GM18498 (cell line): ENCODE results near the gene KCNJ6.
A peak's percentile ranks its signal among the peaks of the same experiment; 100 is the strongest.
"Not testable (repeated sequence)": the region's sequence is repeated elsewhere in the genome, so short reads cannot be mapped to it uniquely, and the experiment has no call there.

ENCODE experiments used
- ATAC-seq: cut with Tn5 transposase; IDR thresholded peaks from one replicate; pipeline ENCODE4 v1.9.1; 2021; ENCODE audit warnings: mild to moderate bottlenecking, moderate library complexity; ENCODE audit not compliant: unreplicated experiment

The KCNJ6 gene

DNA sequence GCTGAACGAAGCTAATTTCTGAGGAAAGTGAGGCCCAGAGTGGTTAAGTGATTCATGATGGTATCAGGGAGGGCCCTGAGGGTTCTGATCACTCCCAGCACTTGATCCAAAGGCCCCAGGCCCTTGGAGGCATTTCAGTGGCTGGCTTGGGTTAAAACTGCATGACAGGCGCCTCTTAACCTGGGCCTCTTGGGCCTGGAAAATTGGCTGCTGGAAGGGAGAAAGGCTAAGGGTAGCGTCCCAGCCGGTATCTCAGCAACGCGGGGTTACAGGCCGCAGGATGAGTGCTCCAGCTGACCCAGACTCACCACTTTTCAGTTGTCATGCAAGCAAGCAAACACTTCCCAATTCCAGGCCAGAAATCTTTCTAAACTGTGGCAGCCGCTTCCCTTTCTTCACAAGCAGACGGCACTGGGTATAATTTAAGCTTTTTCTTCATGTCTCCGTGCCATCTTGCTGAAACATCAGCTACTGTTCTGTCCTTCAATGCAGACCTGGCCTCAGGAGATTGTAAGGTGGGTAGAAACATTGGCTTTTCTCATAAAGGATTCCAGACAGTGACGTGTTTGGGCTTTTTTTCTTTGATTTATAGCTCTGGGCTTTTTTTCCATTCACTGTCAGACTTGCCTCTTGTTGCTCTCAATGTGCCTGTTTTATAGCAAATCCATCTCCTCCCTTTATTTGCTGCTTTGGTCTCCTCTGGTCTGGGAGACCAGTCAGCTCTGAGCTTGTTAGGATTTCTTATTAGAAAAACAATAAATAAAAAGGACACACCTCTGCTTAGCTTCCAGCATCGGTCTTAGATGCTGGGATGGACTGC, 229.1 kb downstream of the KCNJ6 start:
- no peak for ATAC-seq

DNA sequence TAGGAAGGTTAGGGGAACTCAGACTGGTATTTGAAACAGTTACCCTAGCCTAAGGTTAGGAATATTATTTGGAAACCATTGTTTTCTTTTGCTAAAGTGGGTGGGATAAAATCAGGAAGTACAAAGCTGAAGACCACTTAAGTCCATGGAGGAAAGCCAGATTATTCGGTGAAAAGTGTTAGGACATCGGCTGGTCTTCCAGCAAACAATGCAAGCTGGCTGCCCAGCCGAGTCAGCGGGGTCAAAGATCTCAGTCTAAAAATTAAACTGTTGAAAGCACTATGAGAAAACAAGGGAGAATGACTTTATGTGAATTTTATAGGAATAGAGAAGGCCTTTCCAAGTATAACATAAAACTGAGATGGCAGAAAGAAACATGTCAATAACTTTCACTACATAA, 231.7 kb downstream of the KCNJ6 start:
- no peak for ATAC-seq

DNA sequence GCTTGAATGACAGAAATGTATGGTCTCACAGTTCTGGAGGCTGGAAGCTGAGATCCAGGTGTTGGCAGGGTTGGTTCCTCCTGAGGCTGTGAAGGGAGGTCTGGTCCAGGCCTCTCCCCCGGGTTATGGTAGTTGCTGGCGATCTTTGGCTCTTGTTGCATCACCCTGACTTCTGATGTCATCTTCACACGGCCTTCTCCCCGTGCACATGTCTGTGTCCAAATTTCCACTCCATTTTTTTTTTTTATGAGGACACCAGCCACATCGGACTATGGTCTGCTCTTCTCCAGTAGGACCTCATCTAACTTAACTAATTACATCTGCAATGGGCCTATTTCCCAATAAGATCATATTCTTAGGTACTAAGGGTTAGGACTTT, 232.2 kb downstream of the KCNJ6 start:
- ATAC-seq = no peak

DNA sequence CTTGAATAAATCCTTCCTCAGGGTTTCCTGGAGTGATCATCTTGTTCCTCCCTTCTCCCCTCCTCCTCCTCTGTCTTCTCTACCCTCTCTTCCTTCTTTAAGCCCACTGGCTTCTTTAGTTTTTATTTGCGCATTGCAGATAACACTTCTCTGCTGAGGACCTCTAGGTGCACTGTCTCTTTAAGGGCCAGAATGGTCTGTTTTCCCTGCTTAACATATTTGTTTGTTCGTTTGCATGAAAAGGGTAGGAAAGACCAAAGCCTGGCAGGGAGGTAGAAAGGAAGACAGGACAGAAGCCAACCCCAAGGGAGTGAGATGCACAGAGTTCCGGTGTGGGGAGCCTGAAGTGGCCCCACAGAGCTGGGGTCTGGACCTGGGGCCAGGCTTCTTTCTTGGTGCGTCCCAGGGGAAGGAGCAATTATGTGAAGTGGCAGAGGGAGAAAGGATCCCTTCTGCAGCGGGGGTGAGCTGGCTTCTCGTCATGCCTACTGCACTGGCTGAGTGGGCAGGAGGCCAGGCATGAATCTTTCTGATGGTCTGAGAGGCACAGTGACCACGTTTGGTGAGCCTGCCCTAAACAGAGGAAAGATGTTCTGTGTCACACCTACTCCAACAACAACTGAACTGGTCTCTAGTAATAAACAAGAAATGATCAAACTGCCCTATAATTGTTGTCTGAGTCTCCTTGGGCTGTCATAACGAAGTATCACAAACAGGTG, 232.7 kb downstream of the KCNJ6 start:
- ATAC-seq = no peak

DNA sequence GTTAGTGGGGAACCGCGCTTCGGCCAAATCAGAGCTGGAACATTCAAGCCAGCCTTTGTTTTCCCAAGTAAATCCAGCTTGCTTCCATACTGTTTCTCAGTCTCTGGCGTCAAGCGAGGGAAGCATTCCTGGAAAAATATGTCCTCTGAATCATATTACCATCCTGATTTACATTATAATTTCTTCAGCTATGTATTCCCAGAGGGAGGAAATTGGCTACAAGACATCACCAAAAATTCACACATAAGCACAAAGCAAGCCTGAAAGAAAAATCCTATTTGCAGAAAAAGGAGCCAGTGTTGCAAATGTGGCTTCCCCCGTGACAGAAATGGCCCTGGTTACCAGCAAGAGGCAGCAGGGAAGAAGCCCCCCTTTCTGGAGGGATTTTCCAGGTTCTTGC, 233.3 kb downstream of the KCNJ6 start:
- no peak for ATAC-seq

DNA sequence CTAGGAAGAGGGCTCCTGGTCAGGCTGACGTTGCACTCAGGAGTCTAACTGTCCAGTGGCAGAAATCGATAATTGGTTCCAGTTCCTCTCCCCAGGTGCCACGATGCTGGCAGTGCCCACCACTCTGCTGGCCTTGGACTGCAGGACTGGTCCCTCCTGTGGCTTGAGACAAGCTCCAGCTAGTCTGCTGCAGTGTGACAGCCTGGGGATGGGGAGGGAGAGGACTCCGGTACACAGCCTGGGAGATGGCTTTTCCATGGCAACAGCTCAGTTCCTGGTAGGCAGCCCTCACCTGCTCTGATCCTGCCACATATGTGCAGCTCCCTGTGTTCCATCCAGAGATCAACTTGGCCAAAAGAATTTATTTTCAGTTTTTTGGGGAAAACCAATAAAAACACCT, 239.3 kb downstream of the KCNJ6 start:
- no peak for ATAC-seq

DNA sequence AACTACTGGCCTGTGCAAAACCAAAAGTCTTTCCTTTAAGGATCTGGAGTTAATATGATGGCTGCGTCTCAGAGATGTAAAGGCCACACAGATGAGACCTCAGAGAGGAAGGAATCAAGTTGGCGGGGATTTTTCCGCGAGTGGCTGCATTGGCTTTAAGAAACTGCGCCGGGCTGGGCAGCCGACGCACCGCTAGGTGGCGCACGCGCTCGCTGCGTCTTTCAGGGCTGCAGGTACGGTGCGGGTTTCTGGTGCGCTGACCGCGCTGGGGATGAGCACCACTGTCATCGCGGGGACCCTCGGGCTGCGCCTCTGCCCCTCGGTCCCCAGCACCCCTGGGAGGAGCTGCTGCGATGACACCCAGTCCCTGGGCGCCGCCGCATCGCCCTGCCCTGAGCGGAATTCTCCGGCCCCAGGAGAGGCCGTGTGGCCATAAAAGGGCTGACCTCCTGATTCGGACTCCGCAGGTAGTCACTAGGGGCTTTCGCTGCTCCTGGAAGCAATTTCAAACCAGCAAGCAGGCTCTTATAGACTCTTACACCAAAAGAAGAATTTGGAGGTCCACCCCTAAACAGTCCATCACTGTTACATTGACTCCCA, 241.0 kb downstream of the KCNJ6 start:
- peak; percentile 44 for ATAC-seq

DNA sequence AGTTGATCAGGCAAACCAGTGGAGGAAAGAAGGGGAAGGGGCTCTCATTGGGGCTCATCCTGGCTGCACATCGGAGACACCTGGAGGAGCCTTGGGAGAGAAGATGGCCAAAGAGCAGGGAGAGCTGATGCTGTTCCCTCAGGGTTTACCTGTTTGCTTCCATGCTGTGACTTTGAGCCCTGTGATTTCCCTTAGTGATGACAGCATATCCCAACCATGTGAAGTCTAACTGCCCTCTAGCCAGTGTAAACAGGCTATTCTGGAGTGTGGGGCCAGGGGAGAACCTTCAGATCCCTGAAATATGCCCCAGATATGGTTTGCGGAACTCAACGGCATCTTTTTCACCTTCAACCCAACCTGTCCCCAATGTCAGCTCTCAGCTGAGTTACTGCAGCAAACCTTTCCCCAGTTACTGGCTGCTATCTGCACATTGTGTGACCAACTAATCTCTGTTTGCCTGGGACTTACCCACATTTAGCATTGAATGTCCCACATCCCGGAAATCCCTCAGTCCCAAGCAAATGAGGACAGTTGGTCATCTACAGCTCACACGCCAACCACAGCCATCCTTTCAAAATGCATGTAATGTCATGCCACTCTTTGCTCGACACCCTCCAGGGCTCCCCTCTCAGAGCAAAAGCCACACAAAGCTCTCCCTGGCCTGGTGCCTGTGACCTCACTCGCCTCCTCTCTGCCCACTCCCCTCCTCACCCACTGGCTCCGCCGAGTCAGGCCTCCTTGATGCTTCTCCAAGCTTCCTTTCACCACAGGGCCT, 242.3 kb downstream of the KCNJ6 start:
- ATAC-seq = no peak

DNA sequence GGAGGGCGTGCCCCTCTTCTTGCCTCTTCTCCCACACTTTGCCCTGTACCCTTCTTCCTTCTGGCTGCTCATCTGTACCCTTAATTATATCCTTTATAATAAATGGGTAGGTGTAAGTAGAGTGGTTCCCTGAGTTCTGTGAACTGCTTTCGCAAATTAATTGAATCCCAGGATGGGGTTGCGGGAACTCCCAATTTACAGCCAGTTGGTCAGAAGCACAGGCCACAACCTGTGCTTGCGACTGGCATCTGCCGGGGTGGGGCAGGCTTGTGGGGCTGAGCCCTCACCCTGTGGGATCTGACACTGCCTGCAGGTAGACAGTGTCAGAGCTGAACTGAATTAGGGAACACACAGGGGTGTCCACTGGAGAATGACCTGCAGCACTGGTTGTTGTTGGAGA, 244.9 kb downstream of the KCNJ6 start:
- no peak for ATAC-seq

DNA sequence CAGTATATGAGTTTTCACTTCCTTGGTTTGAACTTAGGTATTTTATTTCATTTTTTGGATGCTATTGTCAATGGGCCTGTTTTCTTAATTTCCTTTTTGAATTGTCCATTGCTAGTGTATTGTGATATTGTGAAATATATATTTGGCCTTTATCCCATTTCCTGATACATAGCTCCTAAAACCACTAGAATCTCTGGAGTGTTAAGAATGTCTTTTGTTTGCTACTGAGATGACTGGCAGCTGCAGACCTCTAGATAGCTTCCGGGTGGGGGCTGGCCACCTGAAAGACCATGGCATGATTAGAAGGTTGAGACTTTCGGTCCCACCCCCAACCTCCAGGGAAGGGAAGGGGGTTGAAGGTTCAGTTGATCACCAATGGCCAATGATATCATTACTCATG, 245.4 kb downstream of the KCNJ6 start:
- ATAC-seq = no peak

DNA sequence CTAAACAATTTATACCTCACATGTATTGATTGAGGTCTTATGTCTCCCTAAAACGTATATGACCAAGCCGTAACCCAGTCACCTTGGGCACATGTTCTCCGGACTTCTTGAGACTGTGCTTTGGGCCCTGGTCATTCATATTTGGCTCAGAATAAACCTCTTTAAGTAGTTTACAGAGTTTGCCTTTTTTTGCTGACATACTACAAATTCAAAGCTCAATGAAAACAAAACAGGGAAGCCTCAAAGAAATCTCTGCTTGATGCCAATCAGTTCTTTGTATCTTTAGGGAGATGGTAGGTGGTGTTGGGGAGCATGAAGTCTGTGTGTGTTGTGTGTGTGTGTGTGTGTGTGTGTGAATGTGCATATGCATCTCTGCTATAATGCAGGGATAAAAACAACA, 247.0 kb downstream of the KCNJ6 start:
- ATAC-seq = no peak

DNA sequence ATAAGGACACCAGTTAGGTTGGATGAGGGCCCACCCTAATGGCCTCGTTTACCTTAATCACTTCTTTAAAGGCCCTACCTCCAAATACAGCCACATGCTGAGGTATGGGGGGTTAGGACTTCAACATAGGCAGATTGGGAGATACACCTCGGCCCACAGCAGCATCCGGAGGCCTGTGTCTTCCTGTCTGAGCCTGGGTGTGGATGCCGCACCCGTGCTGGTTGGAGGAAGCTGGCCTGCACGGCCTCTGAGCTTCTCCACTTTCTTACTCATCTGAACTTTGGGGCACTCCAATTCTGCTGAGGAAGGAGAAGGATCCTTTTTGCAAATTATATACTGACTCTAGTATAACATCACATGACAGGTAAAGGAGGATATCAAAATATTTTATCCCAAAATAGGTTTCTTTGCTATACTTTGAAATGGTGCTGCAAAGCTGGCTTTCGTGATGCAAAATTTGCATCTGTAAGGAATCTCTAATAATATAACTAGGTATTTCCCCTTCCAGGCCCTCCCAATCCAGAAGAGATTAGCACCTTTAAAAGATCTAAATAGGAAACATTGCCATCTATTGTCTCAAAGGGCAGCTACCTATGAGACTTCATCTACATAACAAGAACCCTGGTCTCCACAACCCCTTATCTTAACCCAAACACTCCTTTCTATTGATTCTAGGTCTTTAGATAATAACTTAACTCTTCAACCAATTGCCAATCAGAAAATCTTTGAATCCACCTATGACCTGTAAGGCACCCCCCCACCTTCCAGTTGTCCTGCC, 247.6 kb downstream of the KCNJ6 start:
- no peak for ATAC-seq

DNA sequence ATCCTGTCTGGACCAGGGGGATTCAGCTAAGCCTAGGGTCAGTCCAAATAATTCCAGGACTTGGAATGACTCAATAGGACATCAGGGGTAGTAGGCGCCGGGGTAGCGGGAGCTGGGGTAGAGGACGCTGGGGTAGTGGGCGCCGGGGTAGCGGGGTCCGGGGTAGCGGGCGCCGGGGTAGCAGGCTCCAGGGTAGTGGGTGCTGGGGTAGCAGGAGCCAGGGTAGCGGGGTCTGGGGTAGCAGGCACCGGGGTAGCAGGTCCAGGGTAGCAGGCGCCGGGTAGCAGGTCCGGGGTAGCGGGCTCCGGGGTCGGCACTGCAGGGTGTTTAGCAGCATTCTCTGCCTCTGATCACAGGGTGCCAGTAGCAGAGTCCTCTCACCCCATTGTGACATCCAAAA, 248.9 kb downstream of the KCNJ6 start:
- ATAC-seq = no peak

DNA sequence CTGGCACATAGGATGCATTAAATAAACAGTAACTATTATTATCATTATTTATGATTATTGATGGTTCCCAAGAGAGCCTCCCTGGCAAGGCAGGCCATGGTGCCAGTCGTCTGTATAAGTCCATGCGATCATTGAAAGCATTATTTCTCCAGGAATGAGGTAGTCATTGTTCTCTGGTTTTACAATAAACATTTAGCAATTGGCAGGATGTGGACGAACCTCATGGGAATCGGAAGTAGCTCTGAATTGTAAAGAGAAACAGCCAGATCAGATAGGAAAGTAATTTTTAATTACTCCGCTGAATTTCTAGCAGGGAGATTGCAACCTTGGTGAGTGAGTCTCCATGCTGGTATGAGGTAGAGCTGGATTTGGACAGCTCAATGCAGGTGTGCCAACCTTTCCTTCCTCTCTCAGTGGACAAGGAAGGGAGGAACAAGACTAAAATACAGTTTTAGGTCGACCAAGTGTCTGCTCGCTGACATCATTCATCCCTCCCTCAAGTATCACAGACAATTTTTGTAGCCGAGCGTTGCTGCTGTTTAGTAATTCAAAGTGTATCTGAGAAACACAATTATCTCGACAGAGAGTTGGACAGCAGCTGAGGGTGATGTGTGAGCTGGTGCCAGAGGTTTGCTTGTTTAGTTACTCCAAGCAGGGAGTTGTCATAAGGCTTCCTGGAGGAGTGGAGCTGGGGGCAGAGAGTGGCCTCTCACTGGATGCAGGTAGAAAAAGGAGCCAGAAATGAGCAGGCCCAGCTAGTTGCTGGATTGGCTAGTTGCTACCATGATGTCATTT, 250.8 kb downstream of the KCNJ6 start:
- ATAC-seq = no peak

DNA sequence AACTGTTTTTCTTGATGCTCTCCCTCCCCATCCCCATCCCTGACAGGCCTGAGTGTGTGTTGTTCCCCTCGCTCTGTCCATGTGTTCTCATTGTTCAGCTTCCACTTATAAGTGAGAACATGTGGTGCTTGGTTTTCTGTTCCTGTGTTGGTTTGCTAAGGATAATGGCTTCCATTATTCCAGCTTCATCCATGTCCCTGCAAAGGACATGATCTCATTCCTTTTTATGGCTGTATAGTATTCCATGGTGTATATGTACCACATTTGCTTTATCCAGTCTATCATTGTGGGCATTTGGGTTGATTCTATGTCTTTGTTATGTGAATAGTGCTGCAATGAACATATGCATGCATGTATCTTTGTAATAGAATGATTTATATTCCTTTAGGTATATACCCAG, 254.0 kb downstream of the KCNJ6 start:
- not testable (repeated sequence) for ATAC-seq

DNA sequence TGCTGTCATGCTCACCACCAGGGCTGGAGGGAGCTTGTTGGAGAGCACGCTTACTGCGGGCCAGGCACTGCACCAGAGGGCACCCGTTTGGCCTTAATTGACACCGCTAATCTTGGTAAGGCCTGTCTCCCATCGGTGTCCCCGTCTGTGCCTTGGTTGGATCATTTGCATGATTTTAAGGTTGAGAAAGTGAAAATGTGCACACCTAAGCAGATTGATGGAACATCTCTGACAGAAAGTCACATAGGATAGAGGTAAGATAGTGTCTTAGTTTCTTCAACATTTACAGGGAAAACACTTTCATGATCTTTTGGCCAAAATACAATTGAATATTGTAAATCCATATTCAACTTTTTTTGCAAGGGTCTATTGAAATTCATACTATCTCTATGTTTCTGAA, 255.5 kb downstream of the KCNJ6 start:
- no peak for ATAC-seq

DNA sequence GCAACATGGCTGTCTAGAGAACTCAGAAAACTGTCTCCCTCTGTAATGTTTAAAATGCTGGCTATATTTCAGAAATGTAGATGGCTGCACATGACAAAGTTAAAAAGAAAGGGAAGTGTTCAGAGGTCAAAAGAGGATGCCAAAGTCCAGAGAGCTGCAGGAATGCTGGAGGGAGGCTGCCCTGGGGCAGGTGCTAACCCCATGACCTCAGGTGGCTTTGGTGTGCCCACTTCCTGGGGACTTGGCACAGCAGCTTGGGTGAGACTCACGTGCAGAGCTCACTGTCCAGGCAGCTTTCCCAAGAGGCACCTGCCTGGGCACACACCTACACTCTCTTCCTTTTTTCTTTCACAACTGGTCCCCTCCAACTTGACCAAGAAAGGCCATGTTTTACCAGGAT, 256.4 kb downstream of the KCNJ6 start:
- ATAC-seq = no peak

DNA sequence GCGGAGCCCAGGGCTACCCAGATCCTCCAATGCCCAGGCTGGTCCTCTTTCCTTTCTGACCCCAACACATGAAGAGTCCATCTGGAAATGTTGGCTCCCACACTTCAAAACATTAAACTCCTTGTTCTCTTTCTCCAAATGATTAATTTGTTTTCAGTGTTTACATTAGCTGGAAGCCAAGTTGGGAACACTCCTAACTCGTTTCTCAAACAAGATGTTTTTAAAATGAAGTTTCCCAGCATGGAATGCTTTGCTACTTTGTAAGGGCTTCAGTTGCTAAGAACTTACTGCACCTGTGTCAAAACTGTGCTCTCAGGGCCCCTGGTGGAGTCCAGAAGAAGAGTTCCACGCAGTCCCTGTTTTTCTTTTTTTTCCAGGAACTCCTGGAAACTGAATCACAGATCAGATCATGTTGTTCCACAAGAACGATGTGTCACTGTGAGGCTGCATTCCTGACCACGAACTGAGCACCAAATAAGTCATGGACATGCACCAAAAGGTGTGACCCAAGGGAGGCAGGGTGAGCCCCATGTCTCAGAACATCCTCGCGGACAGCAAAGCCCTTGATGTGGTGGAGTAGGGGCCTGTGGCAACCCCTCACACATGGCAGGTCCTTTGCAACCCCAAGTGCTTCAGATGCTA, 257.3 kb downstream of the KCNJ6 start:
- no peak for ATAC-seq

DNA sequence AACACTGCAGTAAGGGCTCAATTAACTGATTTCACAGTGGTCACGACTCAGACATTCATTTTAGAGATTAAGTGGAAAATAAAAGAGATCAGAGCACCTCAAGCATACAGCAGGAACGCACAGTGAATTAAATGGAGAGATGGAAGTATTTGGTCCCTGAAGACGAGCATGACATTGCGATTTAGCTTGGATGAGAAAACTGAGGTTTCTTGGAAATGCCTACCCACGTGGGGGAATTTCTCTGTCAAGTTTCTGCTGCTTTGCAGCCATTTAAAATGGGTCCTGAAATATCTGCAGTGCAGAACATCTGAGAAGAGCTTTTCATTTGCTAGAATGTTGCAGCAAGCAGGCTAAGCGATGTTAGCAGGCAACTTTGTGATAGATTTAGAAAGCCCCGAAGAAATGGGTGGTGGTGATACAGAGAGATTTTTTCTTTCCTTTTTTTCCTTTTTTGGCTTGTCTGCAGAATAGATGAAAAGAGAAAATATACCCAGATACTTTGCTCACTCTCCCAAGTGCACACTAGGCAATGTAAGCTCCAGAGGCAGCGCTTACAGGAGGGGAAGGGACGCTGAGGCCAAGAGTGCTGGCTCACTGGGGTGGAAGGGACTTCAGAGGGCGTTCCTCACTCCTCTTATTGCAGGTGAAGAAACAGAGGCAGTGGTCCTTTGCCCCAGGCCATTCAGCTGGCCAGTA, 258.0 kb downstream of the KCNJ6 start:
- ATAC-seq = no peak
